NCI-H82 treated with DMSO at 0.1 percent for 48 hours (cell line): ENCODE data around the gene TGFBI.

Source experiments
- DNase-seq: peaks from one replicate; lab custom pipeline; 2025; ENCODE audit not compliant: unreplicated experiment; lab: John Stamatoyannopoulos, UW

The TGFBI gene

GRCh38 chr5:136001466-136001981 is 27.3 kb upstream of the TGFBI start:
- DNase-seq, result no peak

GRCh38 chr5:136004436-136004835 is 24.4 kb upstream of the TGFBI start:
- no peak for DNase-seq

- no peak for DNase-seq
Observed at GRCh38 chr5:136005476-136005875, 23.3 kb upstream of the TGFBI start.

GRCh38 chr5:136006164-136006563 is 22.6 kb upstream of the TGFBI start:
- no peak for DNase-seq

- DNase-seq, result no peak
Observed at GRCh38 chr5:136006761-136007251, 22.0 kb upstream of the TGFBI start.

DNA sequence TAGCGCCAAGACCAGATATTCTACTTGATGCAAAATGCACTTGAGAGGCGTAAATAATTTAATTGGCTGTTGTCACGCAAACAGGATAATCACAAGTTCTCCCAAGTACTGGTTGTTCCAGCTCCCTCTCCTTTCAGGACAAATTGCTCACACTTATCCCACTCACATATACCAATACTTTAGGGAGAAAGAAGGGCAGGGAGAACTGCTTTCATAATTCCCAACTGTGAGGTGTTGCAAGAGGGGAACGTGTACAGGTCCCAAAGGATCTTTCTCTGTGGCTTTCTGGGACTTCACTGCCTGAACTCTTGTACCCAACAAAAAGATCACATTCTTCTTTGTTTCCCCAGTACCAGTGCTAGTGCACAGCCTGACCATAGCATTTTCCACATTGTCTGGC is 21.5 kb upstream of the TGFBI start:
- no peak for DNase-seq

- DNase-seq, result no peak
Observed at GRCh38 chr5:136011414-136012001, 17.3 kb upstream of the TGFBI start.

- no peak for DNase-seq
Observed at GRCh38 chr5:136012041-136012804, 16.6 kb upstream of the TGFBI start.

- DNase-seq, result no peak
Observed at GRCh38 chr5:136013559-136013958, 15.2 kb upstream of the TGFBI start.

DNA sequence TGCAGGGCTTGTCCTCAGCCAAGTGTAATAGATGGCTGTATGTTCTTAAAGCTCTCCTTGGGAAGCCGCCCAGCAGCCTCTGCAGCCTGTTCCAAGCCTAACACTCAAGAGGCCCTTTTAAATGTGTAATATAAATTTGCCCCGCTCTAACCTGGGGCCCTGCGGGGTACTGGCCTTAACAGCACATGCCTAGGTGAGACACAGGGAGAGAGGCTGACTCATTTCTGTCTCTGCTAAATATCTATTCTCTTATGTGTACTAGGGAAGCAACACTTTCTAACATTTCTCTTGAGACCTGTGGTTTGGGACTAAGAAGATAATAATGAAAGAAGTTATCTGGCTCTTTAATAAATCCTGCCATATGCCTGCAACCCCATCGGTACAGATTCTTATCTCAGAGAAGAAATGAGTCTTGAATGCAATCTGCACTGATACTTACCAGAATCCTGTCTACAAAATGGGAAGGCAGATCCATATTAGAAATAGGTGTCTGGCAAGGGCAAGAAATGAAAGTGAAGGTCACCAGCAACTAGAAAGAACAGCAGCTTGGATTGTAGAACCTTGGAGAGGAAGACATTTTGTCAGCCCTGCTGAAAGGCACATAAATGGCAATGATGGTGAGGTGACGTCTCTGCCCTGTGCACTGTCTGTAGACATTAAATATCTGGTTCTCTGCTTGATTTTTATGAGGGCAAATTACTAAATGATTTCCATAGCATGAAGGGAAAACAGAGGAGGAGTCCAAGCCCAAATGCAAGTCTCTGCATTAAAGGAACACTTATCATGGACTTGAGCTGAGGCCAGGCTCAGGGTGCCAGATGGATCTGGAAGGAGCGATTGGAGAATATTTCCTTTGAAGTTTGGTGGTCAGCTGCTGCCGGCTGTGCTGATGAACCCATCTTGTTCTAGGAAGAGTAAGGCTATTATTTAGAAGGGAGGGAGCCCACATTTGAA is 14.5 kb upstream of the TGFBI start:
- no peak for DNase-seq

DNA sequence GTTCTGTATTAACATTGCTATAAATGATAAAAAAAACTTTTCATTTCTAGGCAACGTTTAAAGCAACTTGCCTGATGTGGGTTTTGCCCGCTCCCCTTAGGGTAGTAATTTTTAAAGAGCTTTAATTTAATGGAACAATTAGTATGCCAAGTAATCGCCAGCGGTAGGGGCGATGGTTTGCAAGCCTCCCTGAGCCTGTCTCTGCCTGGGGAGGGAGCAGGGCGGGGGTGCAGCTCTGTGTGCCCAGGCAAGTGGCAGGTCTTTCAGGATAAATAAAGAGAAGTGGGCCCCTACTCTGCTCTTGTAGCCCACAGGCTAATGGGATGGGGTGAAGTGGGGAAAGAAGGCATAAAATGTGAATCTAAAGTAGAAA is 13.8 kb upstream of the TGFBI start:
- no peak for DNase-seq

DNA sequence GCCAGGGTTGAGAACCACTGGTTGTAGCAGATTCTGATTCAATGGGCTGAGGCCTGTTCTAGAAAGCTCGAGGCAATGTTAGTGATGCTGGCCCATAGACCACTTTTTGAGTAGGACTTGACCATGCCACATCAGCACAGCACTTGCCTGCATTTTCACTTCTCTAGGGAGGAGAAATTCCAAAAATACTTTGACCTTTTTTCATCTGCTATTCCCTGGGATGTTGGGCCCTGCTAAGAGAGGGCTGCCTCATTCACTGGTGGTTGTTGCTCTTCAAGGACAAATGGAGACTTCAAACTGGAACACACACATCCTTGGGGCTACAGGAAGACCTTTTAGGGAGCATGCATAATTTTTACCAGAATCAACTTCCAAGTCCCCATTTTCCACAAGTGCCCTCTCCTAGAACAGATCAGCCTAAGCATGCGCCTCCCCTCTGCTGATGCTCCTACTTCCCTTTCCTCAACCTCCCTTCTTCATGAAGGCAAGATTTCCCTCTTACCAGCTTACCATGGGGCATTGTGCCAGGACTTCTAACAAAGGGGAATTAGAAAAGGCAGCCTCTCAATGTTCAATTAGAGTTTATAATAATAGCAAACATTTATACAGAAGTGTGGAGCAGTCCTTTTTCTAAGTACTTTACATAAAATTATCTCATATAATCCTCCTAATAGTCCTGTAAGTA is 12.7 kb upstream of the TGFBI start:
- DNase-seq, result no peak

DNA sequence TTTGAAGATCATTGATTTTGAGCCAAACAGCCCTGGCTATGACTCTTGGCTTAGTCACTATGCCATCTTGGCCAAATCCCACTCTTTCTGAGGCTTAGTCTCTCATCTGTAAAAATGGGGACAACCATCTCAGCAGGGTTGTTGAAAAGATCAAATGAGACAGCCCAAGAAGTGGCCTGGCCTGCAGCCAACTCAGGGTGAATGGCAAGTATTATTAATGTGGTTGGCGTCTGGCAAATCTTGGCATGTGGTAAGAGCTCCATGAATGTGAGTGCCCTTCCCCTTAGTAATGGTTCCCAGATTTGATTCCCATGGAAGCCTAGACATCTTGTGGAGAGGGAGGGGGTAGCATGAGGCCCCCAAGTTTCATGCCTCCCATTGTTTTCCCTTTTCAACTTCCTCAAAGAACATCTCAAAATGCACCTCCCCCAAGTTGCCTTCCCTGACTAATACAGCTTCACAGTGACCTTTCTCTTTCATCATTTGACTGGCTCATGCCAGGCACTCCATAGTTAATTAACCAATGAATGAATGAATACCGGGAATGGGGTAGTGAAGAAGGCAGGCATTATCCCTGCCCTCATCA is 11.8 kb upstream of the TGFBI start:
- DNase-seq, result no peak

GRCh38 chr5:136018814-136019783 is 9.7 kb upstream of the TGFBI start:
- DNase-seq, result no peak

DNA sequence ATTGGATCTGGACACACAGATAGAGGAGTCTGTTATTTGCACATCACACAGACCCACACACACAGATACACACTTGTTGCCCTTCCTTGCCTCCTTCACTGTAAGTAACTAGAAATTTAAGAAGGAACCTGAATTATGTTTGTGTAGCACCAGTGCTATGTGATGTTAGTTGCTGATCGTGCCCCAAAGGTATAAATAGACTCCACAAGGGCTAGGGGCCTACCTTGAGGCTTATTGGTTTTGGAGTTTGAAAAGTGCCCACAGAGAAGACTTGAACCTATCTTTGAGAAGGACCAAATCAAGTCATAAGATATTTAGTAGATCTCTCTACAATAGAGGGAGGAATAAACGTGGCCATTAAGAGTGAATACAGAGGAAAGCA is 8.8 kb upstream of the TGFBI start:
- no peak for DNase-seq

DNA sequence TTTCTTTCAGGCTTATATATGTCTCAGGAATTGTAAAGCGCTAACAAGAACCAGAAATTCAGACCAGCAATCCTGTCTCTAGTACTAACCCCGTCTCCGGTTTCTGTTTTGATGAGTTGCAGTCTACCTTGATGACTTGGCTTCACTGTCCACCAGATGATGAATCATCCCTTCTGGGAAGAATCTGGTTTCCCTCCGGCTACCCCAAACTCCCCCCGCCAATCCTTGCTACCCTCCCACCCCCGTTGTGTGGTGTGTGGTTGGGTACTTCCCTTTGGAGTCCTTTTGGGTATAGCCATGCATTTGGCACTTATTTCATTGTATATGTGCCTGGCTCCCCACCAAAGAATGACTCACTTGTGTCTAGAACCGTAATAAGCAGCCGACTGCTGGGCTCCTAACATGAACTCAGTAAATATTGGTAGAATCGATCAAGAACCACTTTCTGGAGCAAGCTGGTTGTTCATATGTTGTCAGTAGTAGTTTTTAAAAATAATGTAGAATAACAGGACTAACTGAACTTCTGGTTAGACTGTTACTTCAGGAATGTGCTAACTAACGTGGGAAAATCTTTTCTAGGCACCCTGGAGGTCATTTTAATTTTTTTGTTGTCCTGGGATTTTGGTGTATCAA is 8.3 kb upstream of the TGFBI start:
- no peak for DNase-seq

DNA sequence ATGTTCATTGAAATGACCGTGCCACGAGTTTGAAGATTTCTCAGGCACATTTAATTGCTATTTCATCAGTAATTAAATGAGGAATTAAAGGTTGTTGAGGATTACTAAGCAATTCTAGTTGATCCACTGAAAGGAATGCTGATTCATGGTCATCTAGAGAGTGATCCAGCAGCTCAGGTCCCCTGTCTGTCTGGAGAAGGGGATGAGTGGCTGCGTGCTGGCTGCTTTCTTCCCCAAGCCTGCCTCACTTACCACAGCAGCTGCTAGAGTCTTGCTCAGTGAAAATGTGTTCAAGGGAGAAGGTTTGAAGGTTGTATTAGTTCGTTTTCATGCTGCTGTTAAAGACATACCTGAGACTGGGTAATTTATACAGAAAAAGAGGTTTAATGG is 7.8 kb upstream of the TGFBI start:
- DNase-seq, result no peak

DNA sequence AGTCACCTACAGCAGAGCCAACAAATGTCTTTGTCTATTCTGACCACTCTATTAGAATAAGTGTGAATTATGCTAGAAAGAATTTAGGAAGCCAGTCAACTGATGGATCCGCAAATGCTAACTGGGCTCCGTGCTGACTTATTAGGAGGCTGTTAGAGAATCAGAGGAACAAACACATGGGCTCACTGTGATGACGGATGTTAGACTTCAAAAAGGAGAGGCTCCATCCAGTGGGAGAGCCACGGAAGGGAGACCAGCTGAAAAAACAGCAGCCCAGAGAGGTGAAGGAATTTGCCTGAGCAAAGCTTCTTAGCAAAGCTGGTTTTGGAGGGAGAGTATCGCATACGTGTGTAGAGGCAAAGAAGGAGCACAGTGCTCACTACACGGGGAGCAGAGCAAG is 5.8 kb upstream of the TGFBI start:
- no peak for DNase-seq

DNA sequence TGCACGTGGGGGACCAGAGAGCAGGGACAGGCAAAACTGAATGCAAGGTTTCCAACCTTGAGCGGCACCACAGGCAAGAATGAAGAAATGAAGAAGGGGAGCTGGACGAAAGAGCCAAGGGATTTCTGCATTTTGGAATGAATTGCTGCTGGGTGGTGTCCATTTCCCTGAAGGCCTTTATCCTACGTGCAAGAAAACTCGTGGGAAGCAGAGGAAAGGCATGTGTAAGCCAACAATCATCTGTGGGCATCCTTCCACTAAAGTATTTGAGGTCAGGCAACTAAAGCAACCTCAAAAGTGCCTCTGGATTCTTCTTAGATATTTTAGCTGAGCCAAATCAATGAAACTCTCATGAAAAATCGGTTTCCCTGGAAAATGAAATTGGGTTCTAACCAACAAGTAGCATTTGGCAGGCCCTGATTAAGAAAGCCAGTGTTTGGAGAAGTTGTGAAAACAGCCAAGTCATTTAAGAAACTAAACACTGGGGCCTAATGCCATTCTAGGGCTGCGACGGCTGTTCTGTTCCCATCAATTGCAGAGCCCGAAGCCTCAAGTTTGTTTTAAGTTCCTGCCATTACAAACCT is 4.7 kb upstream of the TGFBI start:
- no peak for DNase-seq
